GM23338 (cell line): ENCODE data around the gene HCK. TPM values are rescaled to one million over a fixed set of nuclear protein-coding genes. Genes with fewer than 3 reads are reported as not detected.
"Not testable (repeated sequence)": the region's sequence is repeated elsewhere in the genome, so short reads cannot be mapped to it uniquely, and the experiment has no call there.

Source experiments
- ATAC-seq: fragments of 200-7000 bp; cut with Tn5 transposase; 3 replicates; pipeline ENCODE4 v1.9.1; 2020
- DNase-seq: peaks from one replicate; pipeline ENCODE4 v3.0.0-alpha.2; 2015; ENCODE audit warnings: low spot score
- H2AFZ ChIP-seq: fragments of 200-600 bp; sonication (generic); 2 replicates; pipeline ENCODE4 v1.8.0; 2016; ENCODE audit warnings: antibody characterized with exemption, mild to moderate bottlenecking, moderate library complexity
- H3F3A ChIP-seq: fragments of 200-600 bp; sonication (generic); replicated peaks from 2 replicates; pipeline ENCODE4 v1.8.0; 2017; ENCODE audit warnings: antibody characterized with exemption, mixed run types, low read depth
- H3K27ac ChIP-seq: fragments of 200-600 bp; sonication (generic); 2 replicates; pipeline ENCODE4 v1.6.1; 2016; ENCODE audit warnings: low read depth
- H3K27me3 ChIP-seq: fragments of 200-600 bp; sonication (generic); 2 replicates; pipeline ENCODE4 v1.8.0; 2016; ENCODE audit warnings: mild to moderate bottlenecking, mixed run types, moderate library complexity; ENCODE audit not compliant: insufficient read depth
- H3K36me3 ChIP-seq: fragments of 200-600 bp; sonication (generic); 2 replicates; pipeline ENCODE4 v1.8.0; 2016; ENCODE audit warnings: mild to moderate bottlenecking; ENCODE audit not compliant: insufficient read depth
- H3K4me1 ChIP-seq: fragments of 200-600 bp; sonication (generic); 2 replicates; pipeline ENCODE4 v1.8.0; 2016; ENCODE audit warnings: mild to moderate bottlenecking, moderate library complexity; ENCODE audit not compliant: insufficient read depth
- H3K4me2 ChIP-seq: fragments of 200-600 bp; sonication (generic); 2 replicates; pipeline ENCODE4 v1.7.1; 2017; ENCODE audit warnings: mixed run types
- H3K4me3 ChIP-seq: fragments of 200-600 bp; sonication (generic); 2 replicates; pipeline ENCODE4 v1.6.1; 2016; ENCODE audit warnings: mixed run types
- H3K79me2 ChIP-seq: fragments of 200-600 bp; sonication (generic); replicated peaks from 2 replicates; pipeline ENCODE4 v1.8.0; 2017; ENCODE audit warnings: mild to moderate bottlenecking; ENCODE audit not compliant: insufficient read depth
- H3K9me2 ChIP-seq: fragments of 200-600 bp; sonication (generic); 2 replicates; pipeline ENCODE4 v1.8.0; 2017; ENCODE audit not compliant: insufficient read depth
- H4K20me1 ChIP-seq: fragments of 200-600 bp; sonication (generic); replicated peaks from 2 replicates; pipeline ENCODE4 v1.8.0; 2017; ENCODE audit warnings: mild to moderate bottlenecking; ENCODE audit not compliant: insufficient read depth
- H3K27ac Mint-ChIP-seq: 2 replicates; pipeline ENCODE4 v1.8.0; 2020; ENCODE audit warnings: inconsistent platforms, mild to moderate bottlenecking, moderate library complexity, mixed read lengths
- H3K27me3 Mint-ChIP-seq: 3 replicates; pipeline ENCODE4 v1.8.0; 2022; ENCODE audit warnings: low read depth, mild to moderate bottlenecking, moderate library complexity, mixed read lengths, inconsistent platforms; ENCODE audit not compliant: insufficient read depth, poor library complexity
- H3K36me3 Mint-ChIP-seq: 3 replicates; pipeline ENCODE4 v1.8.0; 2021; ENCODE audit warnings: low read depth, mild to moderate bottlenecking, inconsistent platforms, moderate library complexity, mixed read lengths
- H3K4me1 Mint-ChIP-seq: 3 replicates; pipeline ENCODE4 v1.8.0; 2020; ENCODE audit warnings: mild to moderate bottlenecking, inconsistent platforms, mixed read lengths
- H3K4me3 Mint-ChIP-seq: 3 replicates; pipeline ENCODE4 v1.8.0; 2021; ENCODE audit warnings: moderate library complexity, mild to moderate bottlenecking, inconsistent platforms, mixed read lengths
- H3K9me3 Mint-ChIP-seq: 3 replicates; pipeline ENCODE4 v1.8.0; 2020; ENCODE audit warnings: moderate library complexity, mild to moderate bottlenecking, inconsistent platforms, mixed read lengths
- CTCF ChIP-seq, 2 experiments: fragments of 200-600 bp in 1 of 2; sonication (generic) in 1 of 2; conservative IDR thresholded peaks; 2 replicates each; pipeline versions ENCODE4 v1.5.1 to v1.6.1; 2016 to 2017; ENCODE audit warnings: antibody characterized with exemption in 2 of 2, low read depth in 2 of 2, mild to moderate bottlenecking in 2 of 2, moderate library complexity in 1 of 2
- ETS1 ChIP-seq: IDR thresholded peaks from 2 replicates; pipeline ENCODE4 v1.6.1; 2016; ENCODE audit warnings: antibody characterized with exemption
- EZH2 ChIP-seq: fragments of 200-600 bp; sonication (generic); IDR thresholded peaks from one replicate; pipeline ENCODE4 v1.8.0; 2017; ENCODE audit warnings: antibody characterized with exemption, mild to moderate bottlenecking, low read depth; ENCODE audit not compliant: unreplicated experiment
- EZH2phosphoT487 ChIP-seq: fragments of 200-600 bp; sonication (generic); IDR thresholded peaks from one replicate; pipeline ENCODE4 v1.8.1; 2018; ENCODE audit warnings: antibody characterized with exemption; ENCODE audit not compliant: unreplicated experiment
- NANOG ChIP-seq: IDR thresholded peaks from 2 replicates; pipeline ENCODE4 v1.6.1; 2016; ENCODE audit warnings: antibody characterized with exemption, borderline replicate concordance
- STAT1 ChIP-seq: IDR thresholded peaks from one replicate; pipeline ENCODE4 v1.6.1; 2016; ENCODE audit warnings: antibody characterized with exemption; ENCODE audit not compliant: unreplicated experiment
- ZNF331 ChIP-seq: fragments of 250-450 bp; sonication (Bioruptor Pico); IDR thresholded peaks from 2 replicates; pipeline ENCODE4 v1.5.0; 2020; ENCODE audit warnings: low read depth, mild to moderate bottlenecking, moderate library complexity
- ZNF462 ChIP-seq: fragments of 250-450 bp; sonication (Bioruptor Pico); IDR thresholded peaks from 2 replicates; pipeline ENCODE4 v1.5.0; 2020; ENCODE audit warnings: mild to moderate bottlenecking, moderate library complexity
- polyA plus RNA-seq: library from polyadenylated mRNA; unstranded; fragments of >200 nt; fragmentation: Nextera tagmentation; extraction: Ambion mirVana; gene quantifications from 2 replicates; pipeline ENCODE4 v1.2.1, GENCODE V29; 2016
- total RNA-seq: library from RNA; depleted of rRNA; stranded (reverse); fragments of >200 nt; shearing (Covaris generic); gene quantifications from 2 replicates; pipeline ENCODE4 v1.2.3, GENCODE V29; 2014

HCK gene
- total and polyA plus RNA-seq, 2 experiments from 2014 or later = 0.97 TPM; not detected in 1

- not testable (repeated sequence) for H3K4me3 Mint-ChIP-seq, DNase-seq, H2AFZ ChIP-seq, H3K9me2 ChIP-seq, H3K4me2 ChIP-seq, H3F3A ChIP-seq, H3K27ac Mint-ChIP-seq, H3K27me3 ChIP-seq, H3K36me3 ChIP-seq, H3K4me1 Mint-ChIP-seq, H3K9me3 Mint-ChIP-seq, H3K36me3 Mint-ChIP-seq, H3K4me3 ChIP-seq, H3K27me3 Mint-ChIP-seq
- peak; percentile 35 for ATAC-seq
- Histone ChIP-seq H3K27ac (peak overlapping the region; percentile 42; the same call in 1 of the 2 replicates), H3K4me1 (peaks cover 11% of the 10 kb centered on the region), H3K79me2 (peaks cover 94% of the 10 kb centered on the region), H4K20me1 (peaks cover 52% of the 10 kb centered on the region)
Measured at GRCh38 chr20:32116796-32117195, 64.8 kb downstream of the HCK start.

- H3K4me1 ChIP-seq = peaks cover 11% of the 10 kb centered on the region
- not testable (repeated sequence) for ATAC-seq, H3K27ac Mint-ChIP-seq, H3K27me3 ChIP-seq, H3K4me3 Mint-ChIP-seq, DNase-seq, H3K4me2 ChIP-seq, H2AFZ ChIP-seq, H3K9me2 ChIP-seq, H3F3A ChIP-seq, H3K36me3 ChIP-seq, H3K27me3 Mint-ChIP-seq, H3K4me1 Mint-ChIP-seq, H3K4me3 ChIP-seq, H3K27ac ChIP-seq
- Mint-ChIP-seq H3K36me3 (peaks cover 13% of the 10 kb centered on the region), H3K9me3 (peaks cover 17% of the 10 kb centered on the region)
- peaks cover 47% of the 10 kb centered on the region for H4K20me1 ChIP-seq
- H3K79me2 ChIP-seq = peaks cover 80% of the 10 kb centered on the region
Measured at GRCh38 chr20:32118427-32118826, 66.4 kb downstream of the HCK start.

GRCh38 chr20:32119734-32120133 is 67.7 kb downstream of the HCK start:
- peaks cover 21% of the 10 kb centered on the region for H3K36me3 Mint-ChIP-seq
- Histone ChIP-seq H3K27ac (no peak overlapping the region), H3K27me3 (no peaks in the 10 kb centered on the region), H4K20me1 (peaks cover 47% of the 10 kb centered on the region), H3K36me3 (peaks cover 3% of the 10 kb centered on the region), H3K4me1 (peaks cover 11% of the 10 kb centered on the region), H3K4me3 (no peak overlapping the region), H3F3A (0 out of 2 replicates have a peak, but pooled peaks cover 4% of the 10 kb centered on the region), H3K9me2 (no peaks in the 10 kb centered on the region), H2AFZ (no peak overlapping the region), H3K4me2 (no peak overlapping the region), H3K79me2 (peaks cover 80% of the 10 kb centered on the region)
- H3K4me1 Mint-ChIP-seq = peaks cover 8% of the 10 kb centered on the region
- no peak for ATAC-seq
- H3K9me3 Mint-ChIP-seq = peaks cover 24% of the 10 kb centered on the region
- peaks cover 2% of the 10 kb centered on the region for H3K27me3 Mint-ChIP-seq
- H3K27ac Mint-ChIP-seq = no peak overlapping the region
- no peak for TF ChIP-seq NANOG
- no peak for TF ChIP-seq ETS1
- TF ChIP-seq ZNF462 (CRISPR knock-in tag) = no peak
- no peak for TF ChIP-seq EZH2phosphoT487
- no peak for TF ChIP-seq ZNF331 (CRISPR knock-in tag)
- TF ChIP-seq EZH2 = no peak
- no peak for TF ChIP-seq STAT1
- TF ChIP-seq CTCF (conservative IDR thresholded peaks at IDR 0.05; ENCODE audit: low read depth in 2 of 2) = no peak
- H3K4me3 Mint-ChIP-seq = no peak overlapping the region
- DNase-seq = no peak
